Measurements from ENCODE around the gene LTBP1. TPM values are rescaled to one million over a fixed set of nuclear protein-coding genes. Genes with fewer than 3 reads are reported as not detected.

The LTBP1 gene
- total RNA-seq, 2 experiments from 2014 or later = 0.06 TPM; not detected in 1

GRCh38 chr2:33433279-33434235 lies 486.8 kb downstream of the LTBP1 start:
- Histone ChIP-seq H3K36me3 (ENCODE audit: insufficient read depth, low read length) (no peaks in the 10 kb centered on the region), H3K27ac (ENCODE audit: low read depth in 1 of 2, low read length in 2 of 2) (no peak overlapping the region), H3K9me3 (ENCODE audit: control insufficient read depth in 1 of 2, insufficient read depth in 1 of 2, low read length in 2 of 2) (no peaks in the 10 kb centered on the region), H3K4me1 (ENCODE audit: insufficient read depth, low read length) (no peaks in the 10 kb centered on the region), H3K27me3 (ENCODE audit: control insufficient read depth in 1 of 2, insufficient read depth in 2 of 2, low read length in 2 of 2) (peaks cover 4 to 5% of the 10 kb centered on the region in 2 experiments), H3K4me3 (ENCODE audit: low read length) (no peak overlapping the region)
- ChIA-PET POLR2A (no interaction called here), CTCF (no interaction called here)
- peaks cover 9% of the 10 kb centered on the region for H3K27me3 Mint-ChIP-seq
- no peak overlapping the region for H3K4me3 Mint-ChIP-seq
- no peak overlapping the region for H3K27ac Mint-ChIP-seq
- H3K9me3 Mint-ChIP-seq = no peaks in the 10 kb centered on the region
- ATAC-seq (ENCODE audit: poor library complexity) (no peak), DNase-seq (no peak)
- TF ChIP-seq, protein P1, sequence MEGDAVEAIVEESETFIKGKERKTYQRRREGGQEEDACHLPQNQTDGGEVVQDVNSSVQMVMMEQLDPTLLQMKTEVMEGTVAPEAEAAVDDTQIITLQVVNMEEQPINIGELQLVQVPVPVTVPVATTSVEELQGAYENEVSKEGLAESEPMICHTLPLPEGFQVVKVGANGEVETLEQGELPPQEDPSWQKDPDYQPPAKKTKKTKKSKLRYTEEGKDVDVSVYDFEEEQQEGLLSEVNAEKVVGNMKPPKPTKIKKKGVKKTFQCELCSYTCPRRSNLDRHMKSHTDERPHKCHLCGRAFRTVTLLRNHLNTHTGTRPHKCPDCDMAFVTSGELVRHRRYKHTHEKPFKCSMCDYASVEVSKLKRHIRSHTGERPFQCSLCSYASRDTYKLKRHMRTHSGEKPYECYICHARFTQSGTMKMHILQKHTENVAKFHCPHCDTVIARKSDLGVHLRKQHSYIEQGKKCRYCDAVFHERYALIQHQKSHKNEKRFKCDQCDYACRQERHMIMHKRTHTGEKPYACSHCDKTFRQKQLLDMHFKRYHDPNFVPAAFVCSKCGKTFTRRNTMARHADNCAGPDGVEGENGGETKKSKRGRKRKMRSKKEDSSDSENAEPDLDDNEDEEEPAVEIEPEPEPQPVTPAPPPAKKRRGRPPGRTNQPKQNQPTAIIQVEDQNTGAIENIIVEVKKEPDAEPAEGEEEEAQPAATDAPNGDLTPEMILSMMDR (IDR thresholded peaks at IDR 0.05) = no peak
- no peaks in the 10 kb centered on the region for H3K36me3 Mint-ChIP-seq (ENCODE audit: low read depth)
- intact Hi-C loops (cut with DNase I, micrococcal nuclease) = no loop called here
- no peaks in the 10 kb centered on the region for H3K4me1 Mint-ChIP-seq (ENCODE audit: low read depth)

DNA sequence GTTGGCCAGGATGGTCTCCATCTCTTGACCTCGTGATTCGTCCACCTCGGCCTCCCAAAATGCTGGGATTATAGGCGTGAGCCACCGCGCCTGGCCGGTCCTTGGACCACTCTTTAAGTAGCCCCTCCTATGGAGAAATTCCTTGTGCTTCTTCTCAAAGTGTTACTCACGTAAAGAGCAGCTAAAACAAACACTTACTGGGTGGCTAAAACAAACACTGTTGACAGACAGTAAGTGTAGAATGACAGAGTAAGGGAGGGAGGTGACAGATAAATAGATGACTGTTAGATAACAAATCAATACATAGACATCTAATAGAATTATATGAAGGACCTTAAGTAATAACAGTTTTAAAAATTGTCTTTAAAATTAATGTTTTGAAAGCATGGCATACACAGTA lies 488.8 kb downstream of the LTBP1 start:
- no peaks in the 10 kb centered on the region for H3K9me3 ChIP-seq (ENCODE audit: control insufficient read depth in 1 of 2, insufficient read depth in 1 of 2, low read length in 2 of 2)
- peaks cover 14% of the 10 kb centered on the region for H3K27me3 Mint-ChIP-seq
- peaks cover 5 to 10% of the 10 kb centered on the region in 2 experiments for H3K27me3 ChIP-seq (ENCODE audit: control insufficient read depth in 1 of 2, insufficient read depth in 2 of 2, low read length in 2 of 2)
- no peak overlapping the region for H3K4me3 ChIP-seq (ENCODE audit: low read length)
- DNase-seq (no peak), ATAC-seq (ENCODE audit: poor library complexity) (no peak)
- CTCF ChIA-PET = no interaction called here
- intact Hi-C loops (cut with DNase I, micrococcal nuclease) = no loop called here
- TF ChIP-seq, protein P1 (IDR thresholded peaks at IDR 0.05) = no peak
- H3K27ac Mint-ChIP-seq = no peak overlapping the region
- H3K36me3 ChIP-seq (ENCODE audit: insufficient read depth, low read length) = no peaks in the 10 kb centered on the region
- no peak overlapping the region for H3K27ac ChIP-seq (ENCODE audit: low read depth in 1 of 2, low read length in 2 of 2)
- no peaks in the 10 kb centered on the region for H3K9me3 Mint-ChIP-seq
- no peaks in the 10 kb centered on the region for H3K4me1 ChIP-seq (ENCODE audit: insufficient read depth, low read length)
- no peak overlapping the region for H3K4me3 Mint-ChIP-seq
- POLR2A ChIA-PET = no interaction called here
- H3K36me3 Mint-ChIP-seq (ENCODE audit: low read depth) = no peaks in the 10 kb centered on the region
- H3K4me1 Mint-ChIP-seq (ENCODE audit: low read depth) = no peaks in the 10 kb centered on the region

DNA sequence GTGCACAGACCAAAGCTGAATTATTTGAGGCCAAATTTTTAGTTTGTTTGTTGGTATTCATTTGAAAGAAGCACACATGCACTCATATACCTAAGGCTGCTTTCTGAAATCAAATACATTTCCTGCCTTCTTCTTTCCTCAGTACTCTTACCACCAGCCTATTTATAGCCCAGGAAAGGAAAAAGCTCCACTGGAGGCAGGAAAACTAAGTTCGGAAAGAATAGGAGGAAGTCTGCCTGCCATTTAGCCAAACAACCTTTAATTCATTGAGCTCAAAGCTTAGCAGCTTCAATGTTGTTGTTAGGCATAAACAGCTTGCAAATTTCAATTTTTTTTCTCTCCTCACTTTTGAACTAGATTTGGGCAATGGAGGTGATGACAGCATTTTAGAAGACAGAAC lies 489.3 kb downstream of the LTBP1 start:
- H3K36me3 Mint-ChIP-seq (ENCODE audit: low read depth) = no peaks in the 10 kb centered on the region
- Histone ChIP-seq H3K27ac (ENCODE audit: low read depth in 1 of 2, low read length in 2 of 2) (no peak overlapping the region), H3K4me1 (ENCODE audit: insufficient read depth, low read length) (no peaks in the 10 kb centered on the region), H3K9me3 (ENCODE audit: control insufficient read depth in 1 of 2, insufficient read depth in 1 of 2, low read length in 2 of 2) (no peaks in the 10 kb centered on the region), H3K27me3 (ENCODE audit: control insufficient read depth in 1 of 2, insufficient read depth in 2 of 2, low read length in 2 of 2) (peaks cover 5 to 10% of the 10 kb centered on the region in 2 experiments), H3K36me3 (ENCODE audit: insufficient read depth, low read length) (no peaks in the 10 kb centered on the region), H3K4me3 (ENCODE audit: low read length) (no peak overlapping the region)
- CTCF ChIA-PET = no interaction called here
- TF ChIP-seq, protein P1 (IDR thresholded peaks at IDR 0.05) = no peak
- H3K9me3 Mint-ChIP-seq = no peaks in the 10 kb centered on the region
- POLR2A ChIA-PET = no interaction called here
- peaks cover 14% of the 10 kb centered on the region for H3K27me3 Mint-ChIP-seq
- no peak overlapping the region for H3K27ac Mint-ChIP-seq
- H3K4me1 Mint-ChIP-seq (ENCODE audit: low read depth) = no peaks in the 10 kb centered on the region
- ATAC-seq (ENCODE audit: poor library complexity) = no peak
- intact Hi-C loops (cut with DNase I, micrococcal nuclease) = no loop called here
- DNase-seq = no peak
- H3K4me3 Mint-ChIP-seq = no peak overlapping the region
